ENCODE data around the gene SLC44A5.

GRCh38 chr1:75361260-75361659, 249.7 kb downstream of the SLC44A5 start:
- TF ChIP-seq, protein P1, sequence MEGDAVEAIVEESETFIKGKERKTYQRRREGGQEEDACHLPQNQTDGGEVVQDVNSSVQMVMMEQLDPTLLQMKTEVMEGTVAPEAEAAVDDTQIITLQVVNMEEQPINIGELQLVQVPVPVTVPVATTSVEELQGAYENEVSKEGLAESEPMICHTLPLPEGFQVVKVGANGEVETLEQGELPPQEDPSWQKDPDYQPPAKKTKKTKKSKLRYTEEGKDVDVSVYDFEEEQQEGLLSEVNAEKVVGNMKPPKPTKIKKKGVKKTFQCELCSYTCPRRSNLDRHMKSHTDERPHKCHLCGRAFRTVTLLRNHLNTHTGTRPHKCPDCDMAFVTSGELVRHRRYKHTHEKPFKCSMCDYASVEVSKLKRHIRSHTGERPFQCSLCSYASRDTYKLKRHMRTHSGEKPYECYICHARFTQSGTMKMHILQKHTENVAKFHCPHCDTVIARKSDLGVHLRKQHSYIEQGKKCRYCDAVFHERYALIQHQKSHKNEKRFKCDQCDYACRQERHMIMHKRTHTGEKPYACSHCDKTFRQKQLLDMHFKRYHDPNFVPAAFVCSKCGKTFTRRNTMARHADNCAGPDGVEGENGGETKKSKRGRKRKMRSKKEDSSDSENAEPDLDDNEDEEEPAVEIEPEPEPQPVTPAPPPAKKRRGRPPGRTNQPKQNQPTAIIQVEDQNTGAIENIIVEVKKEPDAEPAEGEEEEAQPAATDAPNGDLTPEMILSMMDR (IDR thresholded peaks at IDR 0.05 in 2 of 3, conservative IDR thresholded peaks at IDR 0.05 in 1 of 3; ENCODE audit: control insufficient read depth in 2 of 3, extremely low read depth in 1 of 3, insufficient read depth in 1 of 3, low read depth in 3 of 3, low read length in 3 of 3) = no peak
- TF ChIP-seq RAD21 (IDR thresholded peaks at IDR 0.05; ENCODE audit: insufficient read depth, low read depth, low read length) (no peak), SIN3A (IDR thresholded peaks at IDR 0.05; ENCODE audit: low read depth, low read length) (no peak), CREB1 (IDR thresholded peaks at IDR 0.05; ENCODE audit: low read depth) (no peak), MEF2A (IDR thresholded peaks at IDR 0.05; ENCODE audit: insufficient read depth, low read depth, low read length) (no peak)
- TF ChIP-seq, protein P2, sequence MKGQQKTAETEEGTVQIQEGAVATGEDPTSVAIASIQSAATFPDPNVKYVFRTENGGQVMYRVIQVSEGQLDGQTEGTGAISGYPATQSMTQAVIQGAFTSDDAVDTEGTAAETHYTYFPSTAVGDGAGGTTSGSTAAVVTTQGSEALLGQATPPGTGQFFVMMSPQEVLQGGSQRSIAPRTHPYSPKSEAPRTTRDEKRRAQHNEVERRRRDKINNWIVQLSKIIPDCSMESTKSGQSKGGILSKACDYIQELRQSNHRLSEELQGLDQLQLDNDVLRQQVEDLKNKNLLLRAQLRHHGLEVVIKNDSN (IDR thresholded peaks at IDR 0.05; ENCODE audit: borderline replicate concordance, extremely low read length, insufficient read depth, low read depth, low read length) = no peak

Measured in GM12878 (cell line).